Cerebellar nuclear complex (tissue), 1 donor: ENCODE results near the gene PITPNM1.
"Not testable (repeated sequence)": the region's sequence is repeated elsewhere in the genome, so short reads cannot be mapped to it uniquely, and the experiment has no call there.

Experiments used
- DNase-seq, 2 experiments: peaks; one replicate each; lab custom pipeline; 2025; lab: John Stamatoyannopoulos, UW

PITPNM1 gene

DNA sequence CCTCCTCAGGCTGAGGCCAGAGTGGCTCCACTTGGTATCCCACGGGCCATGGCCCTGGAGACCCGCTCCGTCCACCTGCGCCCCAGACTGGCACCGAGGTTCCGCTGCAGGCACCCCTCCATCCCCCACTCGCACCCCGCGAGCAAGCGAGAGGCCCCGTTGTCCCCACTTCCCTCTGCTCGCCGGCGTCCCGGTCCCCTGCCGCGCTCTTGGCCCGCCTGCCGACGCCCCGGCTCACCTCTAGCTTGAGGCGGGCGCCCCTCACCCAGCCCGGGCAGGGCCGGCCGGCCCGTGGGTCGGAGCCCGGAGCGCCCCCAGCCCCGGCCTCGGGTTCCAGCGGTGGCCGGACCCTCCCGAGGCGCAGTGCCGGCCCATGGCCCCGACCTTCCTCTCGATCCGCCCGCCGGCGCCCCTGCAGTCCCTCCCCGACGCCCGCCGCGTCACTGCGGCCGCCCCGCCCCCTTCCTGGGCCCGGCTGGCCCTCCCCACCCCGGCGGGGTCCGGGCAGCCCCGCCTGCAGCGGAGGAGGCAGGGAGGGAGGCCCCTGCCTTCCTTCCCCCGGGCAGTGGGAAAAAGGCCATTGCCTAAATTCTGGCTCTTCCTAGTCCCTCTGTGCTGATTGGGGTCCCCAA, at the start of gene PITPNM1:
Gene PITPNM1, minus strand, starts transcription at position 414 of the 632 bp plus-strand sequence. CDS start 1,183 bp downstream, outside the sequence.
- DNase-seq: no peak

- DNase-seq: not testable (repeated sequence)
Observed at GRCh38 chr11:67551697-67552096, 46.5 kb upstream of the PITPNM1 start.

- DNase-seq: no peak
Observed at GRCh38 chr11:67551127-67551526, 46.0 kb upstream of the PITPNM1 start.

GRCh38 chr11:67548555-67549110, 43.5 kb upstream of the PITPNM1 start:
- DNase-seq: no peak

DNA sequence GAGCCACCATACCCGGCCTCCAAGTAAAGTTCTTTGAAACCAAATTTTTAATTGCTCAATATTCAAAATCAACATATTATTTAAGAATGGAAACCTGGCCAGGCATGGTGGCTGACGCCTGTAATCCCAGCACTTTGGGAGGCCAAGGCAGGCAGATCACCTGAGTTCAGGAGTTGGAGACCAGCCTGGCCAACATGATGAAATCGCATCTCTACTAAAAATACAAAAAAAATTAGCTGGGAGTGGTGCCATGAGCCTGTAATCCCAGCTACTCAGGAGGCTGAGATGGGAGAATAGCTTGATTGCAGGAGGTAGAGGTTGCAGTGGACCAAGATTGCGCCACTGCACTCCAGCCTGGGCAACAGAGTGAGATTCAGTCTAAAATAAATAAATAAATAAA, 42.9 kb upstream of the PITPNM1 start:
- DNase-seq: not testable (repeated sequence)

GRCh38 chr11:67545280-67545679, 40.1 kb upstream of the PITPNM1 start:
- no peak for DNase-seq

GRCh38 chr11:67544616-67545242, 39.6 kb upstream of the PITPNM1 start:
- no peak for DNase-seq

DNA sequence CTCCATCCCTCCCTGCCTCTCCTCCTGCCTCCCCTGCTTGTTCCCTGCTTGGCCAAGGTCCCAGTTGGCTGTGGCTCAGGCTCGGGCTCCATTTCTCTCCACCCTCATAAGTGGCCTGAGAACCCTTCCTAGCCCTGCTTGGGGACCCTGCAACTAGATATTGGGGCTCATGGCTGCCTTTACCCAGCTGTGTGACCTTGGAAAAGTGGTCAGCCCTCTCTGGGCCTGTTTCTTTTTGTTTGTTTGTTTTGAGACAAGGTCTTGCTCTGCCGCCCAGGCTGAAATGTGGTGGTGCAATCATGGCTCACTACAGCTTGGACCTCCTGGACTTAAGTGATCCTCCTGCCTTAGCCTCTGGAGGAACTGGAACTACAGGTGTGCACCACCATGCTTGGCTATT, 38.4 kb upstream of the PITPNM1 start:
- DNase-seq: no peak

DNA sequence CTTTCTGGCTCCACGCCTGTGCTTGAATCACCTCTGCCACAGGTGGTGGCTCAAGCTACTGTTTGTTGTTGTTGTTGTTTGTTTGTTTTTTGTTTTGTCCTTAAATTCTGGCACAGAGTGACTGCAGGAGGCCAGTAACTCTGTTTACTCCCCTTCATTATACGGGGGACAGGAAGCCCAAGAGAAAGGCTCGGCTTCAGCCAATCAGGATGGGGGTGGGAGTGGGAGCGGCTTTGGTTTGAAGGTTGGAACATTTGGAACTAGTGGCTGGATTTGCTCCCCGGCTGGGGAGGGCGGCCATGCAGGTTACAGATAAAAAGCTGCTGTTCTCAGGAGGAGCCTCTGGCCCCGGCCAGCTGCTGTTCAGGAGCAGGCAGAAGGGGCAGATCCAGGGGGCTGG, 37.8 kb upstream of the PITPNM1 start:
- DNase-seq: no peak

- DNase-seq: no peak
Observed at GRCh38 chr11:67542169-67542568, 37.0 kb upstream of the PITPNM1 start.

- no peak for DNase-seq
Observed at GRCh38 chr11:67541198-67541597, 36.0 kb upstream of the PITPNM1 start.

DNA sequence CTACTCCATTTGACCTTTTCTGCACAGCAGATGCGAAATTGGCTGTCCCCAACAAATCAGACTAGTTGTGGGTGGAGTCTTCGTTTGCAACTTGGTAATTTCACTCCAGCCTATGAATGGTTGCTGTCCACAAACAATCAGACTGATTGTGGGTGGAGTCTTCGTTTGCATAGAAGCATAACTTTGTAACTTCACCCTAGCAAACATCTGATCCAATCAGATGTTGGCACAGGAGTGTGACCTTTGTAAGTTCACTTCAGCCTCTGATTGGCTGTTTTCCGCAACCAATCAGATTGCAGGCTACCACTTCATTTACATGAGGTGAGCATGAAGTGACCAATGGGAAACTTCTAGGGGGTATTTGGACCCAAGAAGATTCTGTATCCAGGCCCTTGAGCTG, 34.4 kb upstream of the PITPNM1 start:
- DNase-seq: no peak

- DNase-seq: no peak
Observed at GRCh38 chr11:67538823-67539505, 33.8 kb upstream of the PITPNM1 start.

- no peak for DNase-seq
Observed at GRCh38 chr11:67538306-67538705, 33.1 kb upstream of the PITPNM1 start.

DNA sequence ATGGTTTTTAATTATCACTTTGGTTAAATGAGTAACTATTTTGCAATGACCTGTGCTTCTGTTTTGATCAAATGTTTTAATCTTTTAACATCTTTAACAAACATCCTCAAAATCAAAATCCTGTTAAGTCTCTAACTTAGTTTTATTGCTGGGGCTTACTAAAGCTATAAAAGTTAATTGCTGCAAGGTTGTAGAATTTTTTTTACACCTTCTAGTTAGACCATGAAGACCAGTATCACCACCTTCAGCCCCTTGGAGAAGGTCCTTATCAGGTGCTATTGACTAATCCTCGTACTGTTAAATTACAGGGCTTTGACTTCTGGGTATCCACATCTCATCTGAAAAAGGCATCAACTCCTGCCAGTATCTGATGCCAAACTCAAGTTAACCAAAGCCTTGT, 30.4 kb upstream of the PITPNM1 start:
- no peak for DNase-seq

GRCh38 chr11:67534070-67534679, 29.0 kb upstream of the PITPNM1 start:
- no peak for DNase-seq

DNA sequence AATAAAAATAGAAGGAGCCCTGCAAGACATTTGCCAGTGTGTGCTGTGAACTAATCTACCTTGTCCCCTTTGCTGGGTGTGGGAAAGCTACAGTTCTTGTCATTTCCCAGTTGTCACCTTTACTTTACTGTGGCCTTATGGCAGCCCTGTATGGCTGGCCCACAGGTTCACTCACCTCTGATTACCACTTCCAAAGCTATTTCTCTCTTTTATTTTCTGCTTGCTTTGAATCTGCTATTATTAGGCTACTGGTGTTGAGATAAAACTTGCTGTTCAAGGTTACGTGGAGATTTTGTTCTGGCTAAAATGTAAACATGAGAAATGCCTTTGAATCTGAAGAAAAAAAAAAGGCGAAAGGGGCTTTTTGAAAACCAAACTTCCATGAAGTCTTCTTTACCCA, 27.7 kb upstream of the PITPNM1 start:
- no peak for DNase-seq

GRCh38 chr11:67530282-67530592, 25.1 kb upstream of the PITPNM1 start:
- no peak for DNase-seq

GRCh38 chr11:67528376-67528775, 23.2 kb upstream of the PITPNM1 start:
- no peak for DNase-seq

DNA sequence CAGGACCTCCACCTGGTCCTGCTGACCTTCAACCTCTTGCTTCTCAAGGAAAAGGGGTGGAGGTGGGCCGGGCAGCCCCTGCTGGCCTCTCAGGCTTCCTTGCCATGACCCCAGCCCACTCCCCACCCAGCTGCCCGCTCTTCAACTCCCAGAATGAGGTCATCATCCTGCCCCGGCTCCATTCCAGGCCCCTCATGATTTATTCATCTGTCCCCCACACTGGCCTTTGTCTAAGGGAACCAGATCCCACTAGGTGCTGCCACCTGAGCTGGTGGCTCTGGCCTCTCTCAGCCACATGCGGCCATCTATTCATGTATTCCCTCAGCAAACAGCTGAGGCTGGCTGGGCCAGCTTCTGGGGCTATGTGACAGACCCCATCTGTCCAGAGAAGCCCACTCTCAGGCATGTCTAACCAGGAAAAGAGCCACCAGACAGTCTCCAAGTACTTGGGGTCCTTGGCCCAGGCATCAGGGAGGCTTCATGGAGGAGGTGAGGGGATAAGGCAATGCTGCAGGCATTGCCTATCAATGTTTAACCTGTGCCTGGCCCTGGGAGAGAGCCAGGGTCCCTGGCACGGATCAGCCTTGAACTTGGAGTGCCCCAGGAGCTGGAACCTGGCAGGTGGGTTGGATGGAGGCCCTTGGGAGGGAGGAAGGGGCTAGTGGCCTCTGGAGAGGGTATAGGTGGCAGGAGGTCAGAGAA, 20.3 kb upstream of the PITPNM1 start:
- DNase-seq: no peak

DNA sequence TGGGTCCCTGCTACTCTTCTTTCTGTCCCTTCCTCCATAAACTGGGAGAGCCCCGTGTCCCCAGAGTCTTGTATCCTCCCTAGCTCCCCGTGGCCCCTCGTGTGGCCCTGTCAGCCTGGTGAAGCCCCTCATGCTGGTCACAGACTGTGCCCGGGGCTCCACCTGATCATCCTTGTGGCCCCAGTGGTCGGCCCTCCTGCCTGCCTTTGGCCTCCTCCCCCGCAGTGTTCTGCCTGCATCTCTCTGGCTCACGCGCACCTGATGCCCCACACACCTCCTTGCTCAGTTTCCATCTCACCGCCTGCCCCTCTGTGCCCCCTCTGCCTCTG, 19.3 kb upstream of the PITPNM1 start:
- no peak for DNase-seq
